OCI-LY7 (cell line): ENCODE data around the gene ADCY5.

Experiments used
- EZH2phosphoT487 ChIP-seq: fragments of 200-600 bp; sonication (generic); IDR thresholded peaks from 2 replicates; pipeline ENCODE4 v1.6.1; 2018; ENCODE audit warnings: low read depth, borderline replicate concordance, mild to moderate bottlenecking, mixed run types, antibody characterized with exemption, low read length, moderate library complexity, mixed read lengths
- TF ChIP-seq, protein P1 (sequence below): fragments of 200-600 bp; sonication (generic); conservative IDR thresholded peaks from 2 replicates; pipeline ENCODE4 v1.5.1; 2014; ENCODE audit warnings: mild to moderate bottlenecking, antibody characterized with exemption, low read length, moderate library complexity, mixed read lengths

DNA sequence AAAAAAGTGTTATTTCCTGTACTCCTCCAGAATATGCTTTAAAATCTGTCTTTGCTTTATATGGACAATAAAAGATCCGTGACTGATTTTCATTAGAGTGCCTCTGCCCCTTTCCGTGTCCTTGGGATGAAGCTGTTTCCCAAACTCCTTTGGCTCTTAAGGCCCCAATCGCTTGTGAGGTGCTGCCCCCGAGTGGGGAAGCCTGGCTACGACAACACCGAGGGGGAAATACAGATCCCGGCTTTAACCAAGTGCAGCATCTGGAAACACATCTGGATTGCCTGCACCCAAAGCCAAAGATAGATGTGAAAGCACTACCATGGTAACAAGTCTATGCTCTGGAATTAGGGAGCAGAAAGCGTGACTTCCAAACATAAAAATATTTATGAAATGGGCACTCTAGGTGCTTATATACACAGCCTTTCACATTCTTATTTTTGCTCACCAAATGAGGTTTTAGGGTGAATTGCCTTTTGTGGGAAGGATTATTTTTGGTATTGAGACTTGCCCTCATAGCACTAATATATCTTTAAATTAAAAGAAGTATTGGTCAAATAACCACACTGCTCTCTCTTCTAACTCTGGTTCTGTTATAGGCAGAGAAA is 40.6 kb upstream of the ADCY5 start:
- TF ChIP-seq, protein P1, sequence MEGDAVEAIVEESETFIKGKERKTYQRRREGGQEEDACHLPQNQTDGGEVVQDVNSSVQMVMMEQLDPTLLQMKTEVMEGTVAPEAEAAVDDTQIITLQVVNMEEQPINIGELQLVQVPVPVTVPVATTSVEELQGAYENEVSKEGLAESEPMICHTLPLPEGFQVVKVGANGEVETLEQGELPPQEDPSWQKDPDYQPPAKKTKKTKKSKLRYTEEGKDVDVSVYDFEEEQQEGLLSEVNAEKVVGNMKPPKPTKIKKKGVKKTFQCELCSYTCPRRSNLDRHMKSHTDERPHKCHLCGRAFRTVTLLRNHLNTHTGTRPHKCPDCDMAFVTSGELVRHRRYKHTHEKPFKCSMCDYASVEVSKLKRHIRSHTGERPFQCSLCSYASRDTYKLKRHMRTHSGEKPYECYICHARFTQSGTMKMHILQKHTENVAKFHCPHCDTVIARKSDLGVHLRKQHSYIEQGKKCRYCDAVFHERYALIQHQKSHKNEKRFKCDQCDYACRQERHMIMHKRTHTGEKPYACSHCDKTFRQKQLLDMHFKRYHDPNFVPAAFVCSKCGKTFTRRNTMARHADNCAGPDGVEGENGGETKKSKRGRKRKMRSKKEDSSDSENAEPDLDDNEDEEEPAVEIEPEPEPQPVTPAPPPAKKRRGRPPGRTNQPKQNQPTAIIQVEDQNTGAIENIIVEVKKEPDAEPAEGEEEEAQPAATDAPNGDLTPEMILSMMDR = peak; percentile 91
- TF ChIP-seq EZH2phosphoT487 = no peak
